ENCODE results near the gene GNG13.

GNG13 gene

DNA sequence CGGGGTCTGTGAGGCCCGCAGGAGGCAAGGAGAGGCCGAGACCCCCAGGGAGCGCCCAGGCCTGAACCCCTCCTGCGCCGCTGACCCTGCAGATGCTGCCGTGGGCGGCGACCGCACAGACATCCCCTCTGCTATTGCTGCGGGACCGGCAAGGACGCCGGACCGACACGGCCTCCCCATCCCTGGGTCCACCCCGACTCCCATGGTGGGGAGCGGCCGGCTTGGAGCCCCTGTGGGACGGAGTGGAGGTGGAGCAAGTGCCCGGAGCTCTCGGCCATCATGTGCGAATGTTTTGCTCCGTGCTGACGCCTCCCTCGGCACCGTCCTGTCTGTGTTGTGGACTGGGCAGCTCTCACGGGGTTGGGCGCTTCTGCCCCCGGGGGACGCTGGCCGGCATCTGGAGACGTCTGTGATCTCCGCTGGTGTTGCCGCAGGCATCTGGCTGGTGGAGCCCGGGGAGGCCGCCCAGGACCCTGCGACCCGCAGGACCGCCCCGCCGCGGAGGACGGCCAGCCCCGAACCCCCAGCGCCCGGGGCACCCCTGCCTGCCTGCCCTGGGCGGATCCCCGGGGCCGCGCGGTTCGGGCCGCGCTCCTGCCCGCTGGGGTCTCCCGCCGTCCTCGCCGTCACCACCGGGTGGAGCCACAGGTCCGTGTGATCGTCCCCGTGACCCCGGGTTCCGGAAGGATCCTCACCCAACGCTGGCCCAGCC lies 12.8 kb upstream of the GNG13 start:
- no peak for DNase-seq

DNA sequence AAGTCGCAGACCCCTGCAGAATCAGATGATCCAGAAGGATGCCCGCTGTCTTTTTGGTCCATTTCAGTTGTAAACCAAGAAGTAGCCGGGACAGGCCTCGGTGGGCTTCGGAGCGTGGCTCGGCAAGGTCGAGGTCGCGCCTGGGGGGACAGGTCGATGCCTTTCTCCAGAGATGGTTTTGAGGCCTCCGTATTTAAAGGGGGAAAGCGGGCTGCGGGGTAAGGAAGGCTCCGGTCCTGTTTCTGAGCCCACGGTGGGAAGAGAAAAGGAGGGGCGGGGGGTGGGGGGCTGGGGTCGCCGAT lies 7.5 kb upstream of the GNG13 start:
- no peak for DNase-seq

DNA sequence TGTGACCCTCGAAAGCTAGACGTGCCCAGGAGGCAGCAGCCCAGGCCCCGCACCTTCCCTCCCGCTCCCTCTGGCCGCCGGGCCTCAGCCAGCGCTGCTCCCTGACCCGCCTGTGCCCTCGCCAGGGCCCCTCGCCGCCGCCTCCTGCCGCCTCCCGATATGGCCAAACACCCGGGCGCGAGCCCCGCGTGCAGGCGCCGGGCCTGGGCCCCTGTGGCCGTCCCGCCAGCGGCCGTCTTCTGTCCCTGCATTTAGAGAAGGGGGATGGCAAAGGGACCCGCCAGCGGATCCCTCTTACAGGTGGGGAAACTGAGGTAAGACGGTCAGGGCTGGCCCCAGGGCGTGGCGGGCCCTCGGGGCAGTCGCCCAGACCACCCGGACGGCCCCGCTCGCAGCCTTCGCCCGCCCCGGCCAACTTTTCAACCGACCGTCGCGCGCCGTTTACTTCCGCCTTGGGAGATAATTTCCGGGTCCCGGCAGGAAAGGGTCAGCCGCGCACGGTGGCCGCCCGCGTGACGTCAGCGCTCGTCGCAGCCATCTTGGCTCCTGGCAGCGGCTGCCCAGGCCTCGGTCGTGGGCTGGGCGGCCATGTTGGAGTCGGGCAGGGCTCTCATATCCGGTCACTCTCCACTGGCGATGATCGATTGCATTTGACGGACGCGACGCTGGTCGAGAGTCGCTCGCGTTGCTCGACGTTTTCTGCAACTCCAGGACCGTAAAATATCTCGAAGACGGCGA lies 7.0 kb upstream of the GNG13 start:
- DNase-seq: peak; percentile 70

DNA sequence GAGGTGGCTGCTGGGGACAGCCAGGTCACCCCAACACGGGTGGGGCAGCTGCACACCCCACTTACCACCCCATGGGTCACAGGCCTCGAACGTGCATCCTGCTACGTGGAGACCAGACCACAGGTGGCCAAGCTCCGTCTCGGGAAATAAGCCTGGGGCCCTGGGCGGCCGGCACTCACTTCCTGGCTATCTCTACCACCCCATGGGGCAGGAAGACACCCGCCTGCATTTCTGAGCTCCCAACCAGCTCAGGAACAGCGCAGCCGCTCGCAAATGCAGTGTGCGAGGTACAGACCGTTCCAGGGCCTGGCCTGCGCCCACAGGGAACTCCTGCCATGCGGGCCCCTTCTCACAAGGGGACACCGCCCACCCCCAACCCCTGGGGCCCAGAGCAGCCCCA lies 4.9 kb upstream of the GNG13 start:
- no peak for DNase-seq

DNA sequence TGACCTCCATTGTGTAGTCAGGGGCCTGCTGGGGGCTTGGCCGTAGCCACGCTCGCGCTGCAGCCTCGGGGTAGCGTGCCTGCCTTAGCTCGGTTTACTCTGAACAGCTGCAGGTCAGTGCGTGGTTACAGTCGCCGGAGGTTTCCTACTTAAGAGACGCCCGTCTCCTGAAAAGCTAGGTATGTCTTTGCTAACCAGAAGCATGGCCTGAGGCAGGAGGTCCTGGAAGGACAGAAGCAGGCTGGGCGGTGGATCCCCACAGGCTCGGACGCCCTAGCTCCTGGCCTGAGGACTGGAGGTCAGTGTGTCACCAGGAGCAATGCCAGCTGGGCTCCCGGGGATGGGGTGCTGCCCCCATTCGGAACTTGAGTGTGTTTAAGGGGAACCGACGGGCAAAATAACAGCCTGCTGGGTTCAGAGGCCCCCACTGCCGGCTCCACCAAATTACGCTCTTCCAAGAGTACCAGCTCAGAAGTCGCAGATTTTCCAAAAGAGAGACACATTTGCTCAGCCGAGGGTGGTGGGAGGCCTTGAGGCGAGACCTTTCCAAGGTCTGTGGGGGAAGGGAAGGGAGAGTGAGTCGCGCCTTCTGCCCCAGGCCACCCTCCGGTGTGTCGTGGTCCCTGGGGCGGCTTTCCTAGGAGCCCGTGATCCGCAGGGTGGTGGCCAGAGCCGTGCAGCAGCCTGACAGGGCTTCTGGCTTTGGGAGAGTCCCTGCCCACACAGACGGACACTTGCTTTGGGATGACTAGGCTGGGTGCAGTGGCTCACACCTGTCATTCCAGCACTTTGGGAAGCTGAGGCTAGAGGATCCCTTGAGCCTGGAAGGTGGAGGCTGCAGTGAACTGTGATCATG lies 3.9 kb upstream of the GNG13 start:
- DNase-seq: no peak

DNA sequence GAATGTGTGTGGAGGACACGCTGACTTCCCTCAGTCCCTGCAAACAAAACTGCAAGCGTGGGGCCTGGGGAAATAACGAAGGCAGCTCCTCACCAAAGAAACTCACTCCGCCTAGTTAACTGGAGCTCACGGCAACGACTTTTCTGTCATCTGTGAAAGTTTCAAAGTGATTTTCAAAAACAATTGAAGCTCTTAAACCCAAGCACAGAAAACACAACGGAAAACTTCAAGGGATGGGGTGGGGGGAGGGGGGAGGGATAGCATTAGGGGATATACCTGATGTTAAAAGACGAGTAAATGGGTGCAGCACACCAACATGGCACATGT lies 3.2 kb upstream of the GNG13 start:
- no peak for DNase-seq

DNA sequence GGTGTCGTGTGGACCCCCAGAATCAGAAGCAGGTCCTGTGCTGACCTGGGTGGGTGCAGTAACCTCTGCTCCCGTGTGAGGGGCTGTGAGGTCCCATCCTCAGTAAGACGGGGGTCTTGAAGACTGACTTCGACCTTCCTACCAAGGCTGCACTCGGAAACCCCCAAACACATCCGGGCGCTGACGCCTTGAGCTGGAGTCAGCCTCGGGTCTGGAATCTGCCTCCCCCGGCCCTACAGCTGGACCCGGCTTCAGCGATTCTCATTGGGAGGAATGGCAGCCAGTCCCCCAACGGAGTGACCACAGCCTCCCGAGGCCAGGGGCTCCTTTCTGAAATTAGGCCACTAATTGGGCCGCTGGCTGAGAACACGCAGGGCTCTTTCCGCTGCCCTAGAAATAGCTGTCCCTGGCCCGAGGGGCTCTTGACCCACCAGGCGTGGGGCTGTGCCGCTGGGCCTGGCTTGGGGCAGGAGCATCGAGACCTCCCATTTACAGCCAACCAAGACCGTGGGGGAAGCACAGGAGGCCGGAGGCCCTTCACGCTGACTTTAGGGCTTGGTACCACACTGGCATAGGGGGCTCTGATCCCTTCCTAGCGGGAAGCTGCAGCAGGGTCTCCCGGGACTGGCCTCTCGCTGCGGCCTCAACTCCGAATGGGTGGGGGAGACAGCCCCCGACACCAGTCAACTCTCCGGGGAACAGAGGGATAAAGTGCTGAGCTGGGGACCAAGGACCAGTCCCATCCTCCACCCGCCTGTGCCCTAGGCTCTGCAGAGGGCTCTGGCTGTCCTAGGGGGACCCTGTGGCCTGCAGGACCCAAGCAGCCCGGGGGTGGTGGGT lies 2.6 kb upstream of the GNG13 start:
- DNase-seq: no peak

DNA sequence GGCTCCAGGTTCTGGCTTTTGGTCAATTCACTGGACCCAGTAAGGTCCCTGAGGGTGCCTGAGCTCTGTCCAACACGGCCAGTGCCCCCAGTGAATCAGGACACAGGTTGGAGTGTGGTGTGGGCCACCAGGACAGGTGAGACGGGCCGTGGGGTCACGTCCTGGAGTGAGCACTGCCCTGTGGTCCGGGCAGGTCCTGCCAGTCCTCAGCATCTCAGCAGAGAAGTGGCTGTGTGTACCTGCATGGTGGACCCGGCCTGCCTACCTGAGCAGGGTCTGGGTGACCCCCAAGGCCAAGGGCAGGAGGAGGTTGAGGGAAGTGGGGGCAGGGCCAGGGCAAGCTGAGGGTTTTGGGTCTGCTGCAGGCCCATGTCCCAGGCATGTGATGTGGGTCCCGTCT lies 1.9 kb upstream of the GNG13 start:
- DNase-seq: no peak

DNA sequence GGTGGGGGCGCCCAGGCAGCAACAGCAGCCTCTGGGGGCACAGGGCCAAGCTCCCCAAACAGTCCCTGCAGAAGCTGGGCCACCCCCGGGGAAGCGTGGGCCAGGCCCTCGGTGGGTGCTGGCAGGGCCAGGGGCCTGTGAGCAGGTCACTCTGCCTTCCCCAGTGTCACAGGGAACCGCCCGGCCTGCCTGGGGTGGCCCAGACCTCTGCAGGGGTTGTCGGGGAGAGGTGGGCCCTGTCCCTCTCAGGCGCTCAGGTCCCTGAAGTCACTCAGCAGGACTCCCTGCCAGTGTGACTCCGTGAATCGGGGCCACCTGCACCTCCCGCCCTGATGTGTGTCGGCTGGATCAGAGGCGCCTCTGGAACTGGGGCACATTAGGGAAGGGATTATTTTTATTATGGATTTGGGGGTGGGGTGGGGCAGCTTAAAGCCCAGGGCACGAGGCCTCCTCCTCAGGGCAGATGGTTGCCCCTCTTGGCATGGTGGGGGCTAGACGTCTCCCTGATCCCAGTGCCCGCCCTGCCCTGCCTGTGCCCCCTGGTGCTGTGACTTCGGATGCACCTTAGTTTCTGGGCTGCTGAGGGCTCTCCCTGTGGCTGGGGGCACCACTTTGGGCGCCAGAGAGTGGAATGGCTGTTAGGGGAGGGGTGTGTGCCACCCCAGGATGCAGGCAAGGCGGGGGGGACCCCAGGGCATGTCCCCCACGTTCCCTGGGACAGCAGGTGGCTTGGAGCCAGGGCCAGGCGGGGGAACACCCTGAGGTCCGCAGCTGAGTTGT lies 1.2 kb upstream of the GNG13 start:
- no peak for DNase-seq

DNA sequence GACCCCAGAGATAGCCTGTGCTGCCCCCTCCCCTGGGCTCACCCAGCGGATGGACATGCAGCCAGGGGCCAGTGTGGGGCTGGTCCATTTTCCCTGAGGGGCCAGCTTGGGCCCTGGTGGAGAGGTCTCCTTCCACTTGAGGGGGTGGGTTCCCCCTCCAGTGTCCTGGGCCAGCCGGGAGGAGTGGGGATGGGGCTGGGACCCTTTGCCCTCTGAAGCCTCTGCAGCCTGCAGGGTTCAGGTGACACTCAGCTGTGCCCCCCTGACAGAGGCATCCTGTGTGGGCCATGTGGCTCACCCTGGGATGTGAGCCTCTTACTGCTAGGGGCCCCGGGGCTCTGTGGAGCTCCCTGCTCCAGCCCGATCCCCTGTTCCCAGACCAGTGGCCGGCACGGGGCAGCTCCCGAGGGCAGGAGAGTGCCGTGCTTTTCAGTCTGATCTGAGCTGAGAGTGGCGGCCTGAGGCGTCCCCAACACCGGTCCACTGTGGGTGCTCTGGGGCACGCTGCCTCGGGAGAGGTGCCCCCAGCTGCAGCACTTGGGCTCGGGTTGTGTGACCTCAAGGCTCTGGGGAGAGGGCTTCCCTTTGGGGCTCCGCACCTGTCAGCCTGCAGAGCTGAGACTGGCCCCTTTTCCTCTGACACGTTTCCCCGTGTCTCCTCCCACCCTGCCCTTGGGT lies 439 bp upstream of the GNG13 start:
- no peak for DNase-seq

DNA sequence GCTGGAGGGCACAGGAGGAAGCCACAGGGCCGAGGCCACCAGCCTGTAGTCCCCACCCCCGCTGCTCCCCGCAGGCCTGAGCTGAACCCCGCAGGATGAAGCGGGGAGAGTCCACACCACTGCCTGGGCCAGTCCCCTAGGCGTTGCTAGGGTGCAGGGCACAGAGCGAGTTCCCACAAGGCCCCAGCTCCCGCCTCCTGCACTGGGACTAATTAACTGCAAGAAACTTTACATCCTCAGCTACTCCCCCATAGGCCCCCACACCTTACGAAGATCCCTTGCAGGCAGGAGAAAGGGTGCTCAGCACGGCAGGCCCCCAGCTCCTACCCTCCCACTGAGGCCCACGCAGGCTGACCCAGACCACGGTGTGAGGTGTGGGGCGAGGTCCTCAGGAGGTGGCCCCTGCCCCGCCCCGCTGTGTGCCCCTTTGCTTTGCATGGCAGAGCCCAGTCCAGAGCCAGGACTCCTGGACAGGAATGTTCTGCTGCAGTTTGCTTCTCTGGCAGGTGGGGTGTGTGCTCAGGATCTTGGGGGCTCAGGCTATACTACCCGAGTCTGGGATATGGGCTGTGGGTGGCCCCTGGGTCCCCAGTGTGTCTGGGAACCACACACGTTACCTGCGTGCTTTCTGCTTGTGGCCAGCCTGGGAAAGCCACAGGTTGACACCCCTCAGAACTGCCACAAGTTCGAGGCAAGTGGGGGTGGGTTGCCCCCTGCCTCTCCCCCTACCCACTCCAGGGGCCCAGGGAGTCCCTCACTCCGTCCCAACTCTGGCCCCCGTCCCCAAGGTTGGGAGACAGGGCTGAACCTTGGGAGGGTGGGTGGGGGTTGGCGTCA lies 1.2 kb downstream of the GNG13 start:
- no peak for DNase-seq

DNA sequence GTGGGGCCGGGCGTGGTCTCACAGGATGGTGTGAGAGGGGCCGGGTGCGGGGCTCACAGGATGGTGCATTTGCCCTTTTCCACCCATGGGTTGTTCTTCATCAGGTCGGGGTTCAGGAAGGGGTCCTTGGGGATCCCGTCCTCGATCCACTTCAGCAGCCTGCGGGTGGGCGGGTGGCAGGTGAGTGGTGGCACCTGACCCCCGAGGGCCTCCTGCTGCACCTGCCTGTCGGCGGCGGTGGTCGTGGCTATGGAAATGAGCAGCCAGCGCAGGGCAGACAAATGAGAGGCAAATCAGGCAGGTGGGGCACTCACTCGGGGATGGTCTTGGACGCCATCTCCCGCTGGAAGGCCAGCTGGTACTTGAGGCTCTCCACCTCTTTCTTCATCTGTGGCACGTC lies 1.9 kb downstream of the GNG13 start:
- DNase-seq: no peak

DNA sequence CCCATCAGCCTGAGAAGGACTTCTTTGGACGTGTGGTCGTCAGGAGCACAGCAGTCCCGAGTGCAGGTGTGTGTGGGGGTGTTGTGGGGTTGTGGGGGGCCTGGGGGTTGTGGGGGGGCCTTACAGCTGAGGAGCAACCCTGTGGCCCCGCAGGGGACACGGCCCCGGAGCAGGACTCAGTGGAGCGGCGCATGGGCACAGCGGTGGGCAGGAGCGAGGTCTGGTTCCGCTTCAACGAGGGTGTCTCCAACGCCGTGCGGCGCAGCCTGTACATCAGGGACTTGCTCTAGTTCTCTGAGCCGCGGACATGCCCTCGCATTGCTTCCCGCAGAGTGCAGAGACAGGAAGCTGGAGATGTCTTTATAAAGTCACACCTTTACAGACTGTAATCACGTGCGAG lies 2.8 kb downstream of the GNG13 start:
- DNase-seq: no peak

DNA sequence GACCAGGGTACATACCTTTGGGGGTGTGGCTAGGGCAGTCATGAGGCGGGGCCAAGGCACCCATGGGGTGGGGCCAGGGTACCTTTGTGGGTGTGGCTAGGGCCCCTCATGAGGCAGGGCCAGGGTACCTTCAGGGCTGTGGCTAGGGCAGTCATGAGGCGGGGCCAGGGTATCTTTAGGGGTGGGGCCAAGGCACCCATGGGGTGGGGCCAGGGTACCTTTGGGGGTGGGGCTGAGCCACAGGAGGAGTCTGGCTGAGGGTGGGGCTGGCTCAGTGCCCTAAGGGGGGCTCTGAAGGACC lies 3.5 kb downstream of the GNG13 start:
- peak; percentile 73 for DNase-seq

DNA sequence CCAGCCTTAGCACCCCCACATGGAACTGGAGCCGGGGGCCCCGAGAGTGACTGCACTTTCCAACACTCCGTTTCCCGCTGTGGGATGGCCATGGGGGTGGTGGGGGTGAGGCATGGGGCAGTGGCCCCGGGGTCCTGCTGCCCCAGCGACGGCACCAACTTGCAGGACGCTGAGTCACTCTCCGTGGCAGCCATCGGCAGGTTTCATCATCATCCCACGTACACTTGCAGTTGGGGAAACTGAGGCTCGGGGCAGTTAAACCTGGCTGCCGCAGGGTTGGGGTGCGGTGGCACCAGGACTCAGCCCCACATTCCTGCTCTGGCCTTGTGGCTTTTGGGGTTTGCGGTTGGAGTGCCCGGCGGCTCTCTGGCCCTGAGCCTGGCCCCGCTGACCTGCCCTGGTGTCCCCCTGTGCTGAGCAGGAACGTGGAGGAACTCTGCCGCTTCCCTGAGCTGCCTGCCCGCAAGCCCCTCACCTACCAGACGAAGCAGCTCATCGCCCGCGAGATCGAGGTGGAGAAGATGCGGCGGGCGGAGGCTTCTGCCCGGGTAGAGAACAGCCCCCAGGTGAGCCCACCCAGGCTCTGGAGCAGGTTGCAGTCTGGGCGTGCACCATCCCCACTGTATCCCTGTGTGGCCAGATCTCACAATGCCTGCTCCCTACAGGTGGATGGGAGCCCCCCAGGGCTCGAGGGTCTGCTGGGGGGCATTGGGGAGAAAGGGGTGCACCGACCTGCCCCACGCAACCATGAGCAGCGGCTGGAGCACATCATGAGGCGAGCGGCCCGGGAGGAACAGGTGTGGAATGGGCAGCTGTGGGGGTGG lies 4.0 kb downstream of the GNG13 start:
- peak; percentile 31 for DNase-seq

DNA sequence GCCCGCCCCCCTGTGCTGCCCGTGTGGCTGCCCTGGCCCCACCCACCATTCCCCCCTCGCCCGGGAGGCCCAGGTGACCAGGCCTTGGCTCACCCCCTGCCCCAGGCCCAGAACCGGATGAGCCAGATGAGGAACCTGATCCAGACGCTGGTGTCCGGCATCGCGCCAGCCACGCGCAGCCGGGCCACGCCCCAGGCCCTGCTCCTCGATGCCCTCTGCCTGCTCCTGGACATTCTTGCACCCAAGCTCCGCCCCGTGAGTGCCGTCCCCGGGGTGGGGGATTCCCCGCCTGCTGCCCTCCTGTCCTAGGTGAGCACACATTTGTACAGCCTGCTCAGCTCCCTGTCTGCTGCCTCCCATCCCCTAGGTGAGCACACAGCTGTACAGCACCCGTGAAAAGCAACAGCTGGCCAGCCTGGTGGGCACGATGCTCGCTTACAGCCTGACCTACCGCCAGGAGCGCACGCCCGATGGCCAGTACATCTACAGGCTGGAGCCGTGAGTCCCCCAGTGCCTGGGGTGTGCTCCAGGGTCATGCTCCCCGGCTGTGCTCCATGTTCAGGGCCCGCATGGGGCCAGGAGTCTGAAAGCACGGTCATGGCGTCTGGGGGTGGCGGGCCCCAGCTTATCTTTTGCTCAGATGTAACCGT lies 4.8 kb downstream of the GNG13 start:
- peak; percentile 39 for DNase-seq

DNA sequence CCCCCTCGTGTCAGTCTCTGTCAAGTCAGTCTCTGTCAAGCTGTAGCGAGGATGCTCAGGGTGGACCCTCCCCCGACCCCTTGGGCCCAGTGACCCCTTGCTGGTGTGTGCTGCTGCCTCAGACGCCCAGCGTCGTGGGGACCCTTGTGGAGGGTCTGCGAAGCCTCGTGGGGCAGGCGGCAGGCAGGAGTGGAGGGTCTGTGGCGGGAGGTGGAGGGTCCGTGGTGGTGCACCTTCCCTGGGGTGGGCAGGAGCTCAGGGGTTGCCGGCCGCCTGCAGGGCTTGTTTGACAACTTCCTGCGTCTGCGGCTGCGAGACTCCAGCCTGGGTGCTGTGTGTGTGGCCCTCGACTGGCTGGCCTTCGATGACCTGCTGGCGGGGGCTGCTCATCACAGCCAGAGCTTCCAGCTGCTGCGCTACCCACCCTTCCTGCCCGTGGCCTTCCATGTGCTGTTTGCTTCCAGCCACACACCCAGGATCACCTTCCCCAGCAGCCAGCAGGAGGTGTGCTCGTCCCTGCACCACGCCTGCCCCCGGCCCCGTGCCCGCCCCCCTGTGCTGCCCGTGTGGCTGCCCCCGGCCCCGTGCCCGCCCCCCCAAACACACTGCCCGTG lies 5.6 kb downstream of the GNG13 start:
- no peak for DNase-seq

DNA sequence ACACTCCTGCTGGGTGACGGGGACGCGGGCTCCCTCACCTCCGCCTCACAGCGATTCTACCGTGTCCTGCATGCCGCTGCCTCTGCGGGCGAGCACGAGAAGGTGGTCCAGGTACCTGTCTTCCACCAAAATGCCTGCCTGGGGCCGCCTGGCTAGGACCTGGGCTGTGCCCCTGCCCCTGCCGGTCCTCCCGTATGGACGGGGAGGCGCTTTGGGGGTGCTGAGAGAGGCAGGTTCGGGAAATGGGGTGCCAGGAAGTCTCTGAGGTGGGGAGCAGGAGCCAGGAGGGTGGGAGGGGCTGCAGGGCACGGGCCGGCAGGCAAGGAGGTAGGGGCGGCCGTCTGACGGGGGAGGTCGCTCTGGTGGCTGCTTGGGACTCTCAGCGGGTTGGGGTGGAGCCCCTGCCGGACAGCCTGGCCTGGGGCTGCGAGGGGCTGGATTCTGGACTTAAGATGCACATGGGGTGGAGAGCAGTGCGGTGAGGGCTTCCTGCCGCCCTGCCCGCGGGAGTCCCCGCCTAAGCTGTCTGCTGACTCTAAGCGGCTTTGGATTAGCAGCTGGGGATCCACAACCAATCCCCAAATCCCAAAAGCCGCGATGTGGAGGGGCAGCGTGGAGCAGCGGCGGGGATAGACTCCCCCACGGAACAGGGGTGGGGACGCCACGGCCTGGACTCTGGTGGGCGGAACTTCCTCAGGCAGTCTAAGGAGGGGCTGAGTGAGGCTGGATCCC lies 6.3 kb downstream of the GNG13 start:
- no peak for DNase-seq
